ENCODE measurements around the gene ARHGEF19. TPM values are rescaled to one million over a fixed set of nuclear protein-coding genes. Genes with fewer than 3 reads are reported as not detected.

ARHGEF19 gene
- total and polyA plus RNA-seq, 9 of the 15 experiments (the other 6 are each of a cell fraction or from before 2014, with no cell fraction given), result 0.73 to 21.0 (median 5.2) TPM

- no peak overlapping the region for H3K27ac ChIP-seq (ENCODE audit: extremely low read depth, low read depth, low read length)
- no peaks in the 10 kb centered on the region for H3K9me1 ChIP-seq (ENCODE audit: control insufficient read depth, insufficient read depth, low read length)
- no peaks in the 10 kb centered on the region for H3K27me3 ChIP-seq (ENCODE audit: control insufficient read depth in 2 of 2, insufficient read depth in 2 of 2, low read length in 2 of 2)
- no peak for DNase-seq (ENCODE audit: extremely low read depth in 1 of 4, low spot score in 3 of 4)
- in situ Hi-C loops (cut with MboI), result loop anchor here (5.0 kb wide), 1 partner anchor 158 kb away; no protein-coding TSS in a partner anchor
- H3K79me2 ChIP-seq (ENCODE audit: control insufficient read depth, insufficient read depth, low read length), result peaks cover 12% of the 10 kb centered on the region
- FAIRE-seq, result no peak
- intact Hi-C loops (cut with micrococcal nuclease), result no loop called here
- no TSS peak for BruUV-seq (replicated peaks)
- H2AFZ ChIP-seq (ENCODE audit: low read depth, low read length), result peak overlapping the region; percentile 36; the same call in 1 of the 2 replicates
- ChIA-PET POLR2A (interaction anchor here (0.6 to 1.2 kb wide), 3 partner anchors 9 to 94 kb away, joined by 3 to 5 read pairs (median 4); no protein-coding TSS in a partner anchor), CTCF (ENCODE audit: low intra/inter-chr PET ratio) (no interaction called here)
- H3K9ac ChIP-seq (ENCODE audit: insufficient read depth in 1 of 2, low read depth in 2 of 2, low read length in 2 of 2), result no peak overlapping the region
- H3K36me3 ChIP-seq (ENCODE audit: control insufficient read depth, insufficient read depth, low read length), result no peaks in the 10 kb centered on the region
- H3K4me3 ChIP-seq, result no peak overlapping the region
- peak; percentile 81; the same call in 1 of the 2 replicates for TF ChIP-seq ZNF12 (CRISPR knock-in tag; IDR thresholded peaks at IDR 0.05)
- no peak for TF ChIP-seq MCM5 (IDR thresholded peaks at IDR 0.05; ENCODE audit: low read depth)
- no peak for ATAC-seq
- 42% methylated on average over 2 of the region's 2 CpGs for WGBS (ENCODE audit: insufficient coverage, low coverage, missing lambda C conversion rate)
- H3K4me1 ChIP-seq (replicated peaks in 1 of 2; ENCODE audit: control insufficient read depth in 2 of 2, insufficient read depth in 2 of 2, low read length in 2 of 2), result peaks cover 25 to 34% of the 10 kb centered on the region in 2 experiments; a peak in 4 of 5 replicates
- H4K20me1 ChIP-seq (replicated peaks; ENCODE audit: control insufficient read depth, insufficient read depth, low read length), result no peaks in the 10 kb centered on the region
- no peak overlapping the region for H3K4me2 ChIP-seq (ENCODE audit: insufficient read depth, low read length)
- H3K9me3 ChIP-seq (replicated peaks; ENCODE audit: control insufficient read depth, insufficient read depth, low read depth, low read length), result no peaks in the 10 kb centered on the region
Measured at GRCh38 chr1:16239972-16240491, 27.6 kb upstream of the ARHGEF19 start.

- in situ Hi-C loops (cut with MboI), result no loop called here
- no peak for TF ChIP-seq SLC30A9 (CRISPR knock-in tag; IDR thresholded peaks at IDR 0.05)
- TF ChIP-seq NCOR1 (IDR thresholded peaks at IDR 0.05), result 0 out of 2 replicates have a peak, but pooled peaks have one; percentile 4
- peak; percentile 79 for TF ChIP-seq ZNF24 (IDR thresholded peaks at IDR 0.05)
- no peak for TF ChIP-seq GTF2A2 (tag; IDR thresholded peaks at IDR 0.05)
- TF ChIP-seq, protein P1, sequence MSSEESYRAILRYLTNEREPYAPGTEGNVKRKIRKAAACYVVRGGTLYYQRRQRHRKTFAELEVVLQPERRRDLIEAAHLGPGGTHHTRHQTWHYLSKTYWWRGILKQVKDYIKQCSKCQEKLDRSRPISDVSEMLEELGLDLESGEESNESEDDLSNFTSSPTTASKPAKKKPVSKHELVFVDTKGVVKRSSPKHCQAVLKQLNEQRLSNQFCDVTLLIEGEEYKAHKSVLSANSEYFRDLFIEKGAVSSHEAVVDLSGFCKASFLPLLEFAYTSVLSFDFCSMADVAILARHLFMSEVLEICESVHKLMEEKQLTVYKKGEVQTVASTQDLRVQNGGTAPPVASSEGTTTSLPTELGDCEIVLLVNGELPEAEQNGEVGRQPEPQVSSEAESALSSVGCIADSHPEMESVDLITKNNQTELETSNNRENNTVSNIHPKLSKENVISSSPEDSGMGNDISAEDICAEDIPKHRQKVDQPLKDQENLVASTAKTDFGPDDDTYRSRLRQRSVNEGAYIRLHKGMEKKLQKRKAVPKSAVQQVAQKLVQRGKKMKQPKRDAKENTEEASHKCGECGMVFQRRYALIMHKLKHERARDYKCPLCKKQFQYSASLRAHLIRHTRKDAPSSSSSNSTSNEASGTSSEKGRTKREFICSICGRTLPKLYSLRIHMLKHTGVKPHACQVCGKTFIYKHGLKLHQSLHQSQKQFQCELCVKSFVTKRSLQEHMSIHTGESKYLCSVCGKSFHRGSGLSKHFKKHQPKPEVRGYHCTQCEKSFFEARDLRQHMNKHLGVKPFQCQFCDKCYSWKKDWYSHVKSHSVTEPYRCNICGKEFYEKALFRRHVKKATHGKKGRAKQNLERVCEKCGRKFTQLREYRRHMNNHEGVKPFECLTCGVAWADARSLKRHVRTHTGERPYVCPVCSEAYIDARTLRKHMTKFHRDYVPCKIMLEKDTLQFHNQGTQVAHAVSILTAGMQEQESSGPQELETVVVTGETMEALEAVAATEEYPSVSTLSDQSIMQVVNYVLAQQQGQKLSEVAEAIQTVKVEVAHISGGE (CRISPR knock-in tag; IDR thresholded peaks at IDR 0.05), result peak in 1 of 3 experiments; percentile 44; a peak in 1 of 6 replicates
- TF ChIP-seq DACH1 (IDR thresholded peaks at IDR 0.05; ENCODE audit: partially characterized antibody), result peak; percentile 73
- no peak for TF ChIP-seq NR2C2 (CRISPR knock-in tag; IDR thresholded peaks at IDR 0.05)
- peak; percentile 64; the same call in 1 of the 2 replicates for TF ChIP-seq NR2C2 (tag; IDR thresholded peaks at IDR 0.05)
- TF ChIP-seq NFIC (IDR thresholded peaks at IDR 0.05), result 0 out of 2 replicates have a peak, but pooled peaks have one; percentile 13
Measured at GRCh38 chr1:16237343-16237830, 24.9 kb upstream of the ARHGEF19 start.

More at GRCh38 chr1:16237343-16237830, 24.9 kb upstream of the ARHGEF19 start:
- no peak for ATAC-seq
- H3K27me3 ChIP-seq (ENCODE audit: control insufficient read depth in 2 of 2, insufficient read depth in 2 of 2, low read length in 2 of 2), result no peaks in the 10 kb centered on the region
- no peak for FAIRE-seq
- no peak for DNase-seq (ENCODE audit: extremely low read depth in 1 of 4, low spot score in 3 of 4)
- intact Hi-C loops (cut with micrococcal nuclease), result loop anchor here (1.0 to 2.0 kb wide), 2 partner anchors 20 to 31 kb away; no protein-coding TSS in a partner anchor
- peaks cover 12% of the 10 kb centered on the region for H3K79me2 ChIP-seq (ENCODE audit: control insufficient read depth, insufficient read depth, low read length)
- H3K27ac ChIP-seq (ENCODE audit: extremely low read depth, low read depth, low read length), result peak overlapping the region; percentile 77
- H2AFZ ChIP-seq (ENCODE audit: low read depth, low read length), result peak overlapping the region; percentile 87
- peak overlapping the region; percentile 99 for H3K4me2 ChIP-seq (ENCODE audit: insufficient read depth, low read length)
- BruUV-seq (replicated peaks), result TSS peak; percentile 98
- H3K9me3 ChIP-seq (replicated peaks; ENCODE audit: control insufficient read depth, insufficient read depth, low read depth, low read length), result 0 out of 2 replicates have a peak, but pooled peaks cover 3% of the 10 kb centered on the region
- peaks cover 9% of the 10 kb centered on the region; the same call in 2 of the 3 replicates for H3K36me3 ChIP-seq (ENCODE audit: control insufficient read depth, insufficient read depth, low read length)
- H3K9me1 ChIP-seq (ENCODE audit: control insufficient read depth, insufficient read depth, low read length), result peaks cover 3% of the 10 kb centered on the region
- CTCF ChIA-PET (ENCODE audit: low intra/inter-chr PET ratio), result no interaction called here
- peaks cover 20 to 24% of the 10 kb centered on the region in 2 experiments; a peak in 4 of 5 replicates for H3K4me1 ChIP-seq (replicated peaks in 1 of 2; ENCODE audit: control insufficient read depth in 2 of 2, insufficient read depth in 2 of 2, low read length in 2 of 2)
- peak overlapping the region; percentile 64 for H3K4me3 ChIP-seq
- H3K9ac ChIP-seq (ENCODE audit: insufficient read depth in 1 of 2, low read depth in 2 of 2, low read length in 2 of 2), result peak overlapping the region; percentile 89 to 92
- POLR2A ChIA-PET, result interaction anchor here (0.7 to 2.3 kb wide), 8 partner anchors 8 to 31 kb away, joined by 3 to 13 read pairs (median 4); no protein-coding TSS in a partner anchor
- no peaks in the 10 kb centered on the region for H4K20me1 ChIP-seq (replicated peaks; ENCODE audit: control insufficient read depth, insufficient read depth, low read length)
- 8% methylated on average over 6 of the region's 6 CpGs for WGBS (ENCODE audit: insufficient coverage, low coverage, missing lambda C conversion rate)

Measured in K562 (cell line).